PFSK-1 (cell line): ENCODE data around the gene GNAI3.

Experiments used
- POLR2AphosphoS5 ChIP-seq: IDR thresholded peaks from 2 replicates; pipeline ENCODE4 v1.6.1; 2012; ENCODE audit warnings: low read depth, mild to moderate bottlenecking, control low read depth, low read length, moderate library complexity
- REST ChIP-seq, 2 experiments: IDR thresholded peaks; 2 replicates each; pipeline versions ENCODE4 v1.6.1 to v1.8.0; 2011 to 2012; ENCODE audit warnings: low read depth in 2 of 2, low read length in 2 of 2, control low read depth in 1 of 2, inconsistent platforms in 1 of 2, mild to moderate bottlenecking in 1 of 2, moderate library complexity in 1 of 2; ENCODE audit not compliant: insufficient read depth in 1 of 2
- SIN3A ChIP-seq: IDR thresholded peaks from 2 replicates; pipeline ENCODE4 v1.6.1; 2012; ENCODE audit warnings: mild to moderate bottlenecking, low read length, moderate library complexity, borderline replicate concordance; ENCODE audit not compliant: insufficient read depth
- TAF1 ChIP-seq: IDR thresholded peaks from 2 replicates; pipeline ENCODE4 v1.6.1; 2012; ENCODE audit warnings: low read length, control low read depth, borderline replicate concordance; ENCODE audit not compliant: insufficient read depth

GRCh38 chr1:109641861-109642260 lies 93.4 kb downstream of the GNAI3 start:
- TF ChIP-seq REST (IDR thresholded peaks at IDR 0.05; ENCODE audit: insufficient read depth in 1 of 2, low read depth in 2 of 2, low read length in 2 of 2) = no peak
- no peak for TF ChIP-seq SIN3A
- no peak for TF ChIP-seq POLR2AphosphoS5
- TF ChIP-seq TAF1 = no peak
